ENCODE measurements around the gene TUBA3C. TPM values are rescaled to one million over a fixed set of nuclear protein-coding genes. Genes with fewer than 3 reads are reported as not detected.

Gene TUBA3C
- not detected for total RNA-seq

GRCh38 chr13:19181621-19182485, at the start of gene TUBA3C:
Gene TUBA3C, minus strand, starts transcription at chr13:19181824. Its CDS starts 77 bp downstream, at chr13:19181747.

Small RNA genes lying within 50 kb of the gene (small RNA-seq; reads per million reads assigned to genes)
- gene AL139327.4, result not detected
